ENCODE data around the gene CPZ. TPM values are rescaled to one million over a fixed set of nuclear protein-coding genes. Genes with fewer than 3 reads are reported as not detected.

CPZ gene
- total RNA-seq, 1 donor from 2014 or later: not detected

DNA sequence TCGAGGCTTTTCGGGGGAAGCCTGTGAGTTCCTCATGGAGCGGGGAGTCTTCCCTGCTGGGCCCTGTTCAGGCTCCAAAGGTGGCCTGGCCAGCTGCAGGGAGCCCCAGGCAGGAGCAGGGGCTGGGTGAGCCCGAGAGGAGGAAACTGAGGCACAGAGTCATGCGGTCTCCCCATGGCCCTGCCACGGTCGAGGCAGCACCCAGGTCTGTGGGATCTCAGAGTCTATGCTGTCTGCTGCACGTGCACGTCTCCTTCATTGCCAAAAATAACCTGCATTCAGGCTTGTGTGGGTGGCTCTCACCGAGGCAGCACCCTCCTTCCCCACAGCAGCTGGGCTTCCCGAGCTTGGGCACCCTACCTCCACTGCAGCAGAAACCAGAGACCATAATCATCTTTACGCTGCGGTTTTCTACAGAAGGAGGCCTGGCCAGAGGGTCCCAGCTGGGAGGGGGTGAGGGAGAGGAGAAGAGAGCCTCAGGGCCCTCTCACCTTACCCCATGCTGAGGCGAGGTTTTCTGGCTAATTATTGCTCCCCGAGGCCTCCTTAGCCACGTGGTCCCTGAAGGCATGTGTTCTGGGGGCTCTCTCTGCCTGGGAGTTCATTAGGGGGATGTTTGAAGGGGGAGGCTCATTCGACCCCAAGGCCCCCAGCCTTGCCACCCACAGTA lies 64.3 kb downstream of the CPZ start:
- Mint-ChIP-seq H3K9me3 (peaks cover 3% of the 10 kb centered on the region), H3K4me3 (ENCODE audit: low read depth) (no peak overlapping the region), H3K4me1 (ENCODE audit: low read depth) (no peaks in the 10 kb centered on the region), H3K36me3 (ENCODE audit: low read depth) (no peaks in the 10 kb centered on the region), H3K27ac (no peak overlapping the region), H3K27me3 (ENCODE audit: low read depth) (no peaks in the 10 kb centered on the region)
- intact Hi-C loops (cut with micrococcal nuclease): no loop called here
- DNase-seq (ENCODE audit: low spot score): no peak

DNA sequence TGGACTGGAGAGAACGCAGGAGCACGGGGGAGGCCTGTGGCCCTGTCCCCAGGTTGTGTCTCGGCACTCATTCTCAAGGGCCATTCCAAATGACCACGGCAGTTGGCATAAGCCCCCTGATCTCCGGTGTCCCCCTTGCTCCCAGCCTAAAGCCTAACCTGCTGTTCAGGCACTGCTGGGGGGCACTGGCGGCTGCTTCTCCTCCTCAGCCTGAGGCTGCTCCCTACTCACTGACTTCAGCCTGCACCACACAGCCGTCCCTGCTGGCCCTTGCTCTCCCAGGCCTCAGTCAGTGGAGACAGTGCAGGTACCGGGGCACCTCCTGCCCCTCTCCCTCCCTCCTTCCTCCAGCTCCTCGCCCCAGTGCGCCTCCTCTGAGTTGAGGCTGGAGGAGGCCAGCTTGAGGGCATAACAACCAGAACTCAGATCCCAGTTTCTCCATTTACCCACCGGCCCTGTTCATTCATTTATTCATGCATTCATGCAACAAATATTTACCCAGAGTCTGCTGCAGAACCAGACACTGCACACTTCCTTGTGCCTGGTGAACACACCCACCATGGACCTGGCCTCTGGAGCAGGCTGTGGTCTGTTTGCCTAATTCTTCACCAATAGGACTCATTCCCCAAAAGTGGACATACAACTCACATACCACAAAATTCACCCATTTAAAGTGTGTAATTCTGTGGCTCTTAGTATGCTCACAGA lies 65.0 kb downstream of the CPZ start:
- Mint-ChIP-seq H3K27ac (no peak overlapping the region), H3K4me3 (ENCODE audit: low read depth) (no peak overlapping the region), H3K9me3 (peaks cover 3% of the 10 kb centered on the region), H3K27me3 (ENCODE audit: low read depth) (no peaks in the 10 kb centered on the region), H3K4me1 (ENCODE audit: low read depth) (no peaks in the 10 kb centered on the region), H3K36me3 (ENCODE audit: low read depth) (no peaks in the 10 kb centered on the region)
- intact Hi-C loops (cut with micrococcal nuclease): no loop called here
- no peak for DNase-seq (ENCODE audit: low spot score)

DNA sequence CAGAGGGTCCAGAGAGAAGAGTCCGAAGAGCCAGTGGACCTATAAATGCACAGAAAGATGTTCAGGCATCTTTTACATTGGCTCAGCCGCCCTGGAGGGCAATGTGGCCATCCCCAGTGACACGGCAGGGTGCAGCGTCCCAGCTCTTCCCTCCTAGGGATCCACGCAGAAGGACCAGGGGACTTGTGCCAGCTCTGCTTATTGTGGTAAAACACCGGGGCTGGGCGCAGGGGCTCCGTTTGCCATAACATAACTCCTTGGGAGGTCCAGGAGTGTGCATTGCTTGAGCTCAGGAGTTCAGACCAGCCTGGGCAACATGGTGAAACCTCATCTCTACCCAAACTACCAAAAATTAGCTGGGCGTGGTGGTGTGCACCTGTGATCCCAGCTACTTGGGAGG lies 70.2 kb downstream of the CPZ start:
- Mint-ChIP-seq H3K4me1 (ENCODE audit: low read depth) (no peaks in the 10 kb centered on the region), H3K27me3 (ENCODE audit: low read depth) (no peaks in the 10 kb centered on the region), H3K27ac (no peak overlapping the region), H3K36me3 (ENCODE audit: low read depth) (no peaks in the 10 kb centered on the region), H3K4me3 (ENCODE audit: low read depth) (no peak overlapping the region), H3K9me3 (no peaks in the 10 kb centered on the region)
- DNase-seq (ENCODE audit: low spot score): no peak
- intact Hi-C loops (cut with micrococcal nuclease): no loop called here

DNA sequence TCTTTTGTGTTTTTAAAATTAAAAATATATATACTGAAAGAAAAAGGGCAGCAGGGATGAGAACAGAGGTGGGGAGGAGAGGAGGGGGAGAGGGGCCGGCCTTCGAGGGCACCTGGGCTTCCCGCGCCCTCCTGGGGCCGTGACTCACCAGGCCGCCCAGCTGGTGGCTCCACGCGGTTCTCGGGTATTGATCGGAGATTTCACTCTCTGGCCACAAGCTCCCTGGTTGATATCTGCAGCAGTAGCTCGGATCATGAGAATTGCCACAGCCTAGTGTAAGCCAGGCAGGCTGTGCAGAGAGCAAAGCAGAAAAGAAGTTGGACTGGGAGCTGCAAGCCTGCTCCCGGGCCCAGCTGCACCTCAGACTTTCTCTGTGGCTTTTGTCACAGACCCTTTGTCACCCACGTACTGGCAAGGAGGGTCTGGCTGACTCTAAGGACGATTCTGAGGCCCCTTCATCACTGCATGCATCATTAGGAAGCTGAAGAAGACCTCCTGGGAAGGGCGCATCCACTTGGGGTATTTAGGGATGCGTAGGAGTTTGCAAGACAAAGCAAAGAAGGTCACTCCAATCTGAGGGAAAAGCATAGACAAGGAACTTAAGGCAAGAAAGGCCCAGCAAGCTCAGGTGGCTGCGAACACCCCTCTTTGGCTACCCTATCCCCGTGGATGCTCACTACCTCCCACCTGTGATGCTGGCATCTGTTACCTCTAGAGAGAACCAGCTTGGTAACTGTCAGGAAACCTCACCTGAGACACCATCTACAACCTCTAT lies 71.7 kb downstream of the CPZ start:
- no peak for DNase-seq (ENCODE audit: low spot score)

DNA sequence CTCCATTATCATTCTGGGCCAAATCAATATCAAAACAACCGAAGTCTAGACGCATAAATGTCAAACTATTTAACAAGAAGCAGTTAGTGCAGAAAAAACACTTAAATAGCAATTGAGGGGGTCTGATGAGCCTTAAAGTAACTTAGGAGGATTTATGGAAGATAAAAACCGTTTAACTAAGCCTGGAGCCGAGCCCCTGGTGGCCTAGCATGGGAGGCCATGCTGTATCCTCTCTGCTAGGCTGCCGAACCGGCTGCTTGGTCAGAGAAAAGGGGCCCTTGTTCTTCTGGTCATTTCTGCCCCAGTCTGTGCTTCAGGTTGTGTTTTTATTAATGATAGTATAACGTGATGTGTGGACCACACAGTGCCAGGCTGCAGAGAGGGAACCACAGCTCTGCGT lies 72.4 kb downstream of the CPZ start:
- no peaks in the 10 kb centered on the region for H3K36me3 Mint-ChIP-seq (ENCODE audit: low read depth)

More for the DNA sequence above, 71.7 kb downstream of the CPZ start:
- no peak overlapping the region for H3K4me3 Mint-ChIP-seq (ENCODE audit: low read depth)
- intact Hi-C loops (cut with micrococcal nuclease): no loop called here
- H3K27ac Mint-ChIP-seq: no peak overlapping the region
- no peaks in the 10 kb centered on the region for H3K9me3 Mint-ChIP-seq
- H3K4me1 Mint-ChIP-seq (ENCODE audit: low read depth): no peaks in the 10 kb centered on the region
- no peaks in the 10 kb centered on the region for H3K27me3 Mint-ChIP-seq (ENCODE audit: low read depth)
- no peaks in the 10 kb centered on the region for H3K36me3 Mint-ChIP-seq (ENCODE audit: low read depth)

DNA sequence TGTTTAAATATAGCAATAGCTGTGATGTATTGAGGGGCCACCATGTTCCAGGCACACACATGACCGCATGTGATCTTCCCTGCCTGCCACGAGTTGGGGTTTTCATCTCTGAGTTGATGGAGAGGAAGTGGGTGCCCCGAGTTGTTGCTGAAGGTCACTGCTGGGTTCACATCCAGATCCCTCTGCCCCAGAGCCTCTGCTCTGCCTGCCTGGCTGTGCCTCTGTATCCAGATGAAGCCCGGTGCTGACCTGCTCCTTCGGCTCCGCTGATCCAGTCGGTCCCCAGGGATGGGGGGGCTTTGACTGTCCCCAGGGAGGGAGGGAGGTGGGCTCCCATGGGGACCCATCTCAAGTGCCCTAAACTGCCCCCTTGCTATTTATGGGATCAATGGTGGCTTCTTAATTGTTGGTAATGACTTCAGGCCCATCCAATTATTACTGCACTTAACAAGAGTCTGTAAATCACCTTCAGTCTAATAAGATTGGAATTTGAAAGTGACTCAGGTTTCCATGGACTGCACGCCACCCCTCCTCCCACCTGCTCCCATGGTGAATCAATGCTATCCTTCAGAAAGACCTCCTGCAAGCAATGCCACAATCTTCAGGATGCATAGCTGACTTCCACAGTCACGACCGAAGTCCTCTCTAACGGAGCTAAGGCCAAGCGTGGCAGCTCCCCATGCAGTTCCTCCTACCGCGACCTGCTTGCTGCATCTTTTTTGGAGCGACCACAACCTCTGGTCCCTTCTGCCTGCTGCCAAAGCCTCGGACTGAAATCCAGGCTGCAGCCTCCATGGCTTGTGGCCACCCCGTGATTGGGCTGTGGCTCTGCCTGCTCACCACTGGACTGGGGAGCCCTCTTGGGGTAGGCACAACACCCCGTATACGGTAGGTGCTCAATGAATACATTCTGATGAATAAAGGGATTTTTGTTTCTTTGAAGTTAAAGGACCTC lies 73.1 kb downstream of the CPZ start:
- intact Hi-C loops (cut with micrococcal nuclease): no loop called here
- DNase-seq (ENCODE audit: low spot score): no peak
- Mint-ChIP-seq H3K27me3 (ENCODE audit: low read depth) (no peaks in the 10 kb centered on the region), H3K4me3 (ENCODE audit: low read depth) (no peak overlapping the region), H3K27ac (no peak overlapping the region), H3K9me3 (no peaks in the 10 kb centered on the region), H3K4me1 (ENCODE audit: low read depth) (no peaks in the 10 kb centered on the region), H3K36me3 (ENCODE audit: low read depth) (no peaks in the 10 kb centered on the region)

More for the DNA sequence above, 72.4 kb downstream of the CPZ start:
- Mint-ChIP-seq H3K4me1 (ENCODE audit: low read depth) (no peaks in the 10 kb centered on the region), H3K4me3 (ENCODE audit: low read depth) (no peak overlapping the region), H3K9me3 (no peaks in the 10 kb centered on the region), H3K27me3 (ENCODE audit: low read depth) (no peaks in the 10 kb centered on the region), H3K27ac (no peak overlapping the region)
- intact Hi-C loops (cut with micrococcal nuclease): no loop called here
- DNase-seq (ENCODE audit: low spot score): no peak

DNA sequence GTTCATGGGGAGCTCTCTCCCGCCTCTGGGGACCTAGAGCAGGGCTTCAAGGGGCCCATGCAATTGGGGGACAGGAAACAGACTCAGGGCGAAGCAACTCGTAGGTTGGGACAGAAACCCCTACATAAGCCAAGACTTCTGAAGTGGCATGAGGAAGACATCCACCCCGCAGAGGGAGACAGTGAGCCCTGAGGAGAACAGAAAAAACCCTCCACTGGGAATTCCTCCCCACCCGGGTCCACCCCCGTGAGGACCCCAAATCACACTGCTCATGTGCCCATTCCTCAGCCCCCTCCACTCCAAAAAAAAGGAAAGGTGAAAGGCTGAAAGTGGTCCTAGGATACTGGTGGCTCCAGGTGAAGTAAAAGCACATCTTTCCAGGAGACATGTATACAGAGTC lies 74.0 kb downstream of the CPZ start:
- no peak overlapping the region for H3K4me3 Mint-ChIP-seq (ENCODE audit: low read depth)
- H3K27me3 Mint-ChIP-seq (ENCODE audit: low read depth): no peaks in the 10 kb centered on the region
- H3K36me3 Mint-ChIP-seq (ENCODE audit: low read depth): no peaks in the 10 kb centered on the region
- no peaks in the 10 kb centered on the region for H3K9me3 Mint-ChIP-seq
- no peak overlapping the region for H3K27ac Mint-ChIP-seq
- H3K4me1 Mint-ChIP-seq (ENCODE audit: low read depth): no peaks in the 10 kb centered on the region
- no peak for DNase-seq (ENCODE audit: low spot score)
- intact Hi-C loops (cut with micrococcal nuclease): no loop called here

Other genes with a start within 250 kb of the CPZ start
- 28.4 and 29.9 TPM in 2 replicates for gene ACOX3, start 152.0 kb upstream of the CPZ start, total RNA-seq
- 25.6 and 28.2 TPM in 2 replicates for gene TRMT44, start 152.0 kb upstream of the CPZ start, total RNA-seq
- not detected in 2 replicates for gene GPR78, start 12.4 kb upstream of the CPZ start, total RNA-seq

Data from activated T-helper 2 cell treated with anti-CD3 and anti-CD28 coated beads, Interferon-gamma antibody, Interleukin-2, Interleukin-4, amounts not matched to agents 10 μg/mL and 5 μg/mL and 100 μg/mL, durations not matched to agents 14 hours and 24 hours and 36 hours (primary cell).